ENCODE measurements around the gene TMEM131.

TMEM131 gene

GRCh38 chr2:97764559-97765263, 231.0 kb downstream of the TMEM131 start:
- H3K4me2 ChIP-seq (ENCODE audit: insufficient read depth, low read length) = no peak overlapping the region
- no peaks in the 10 kb centered on the region for H3K9me3 ChIP-seq (ENCODE audit: insufficient read depth, low read length, severe bottlenecking)
- DNase-seq = no peak
- ATAC-seq (ENCODE audit: insufficient read depth, low read depth) = no peak
- no peak overlapping the region for H3K9ac ChIP-seq (ENCODE audit: low read depth, low read length)
- TF ChIP-seq CTCF (IDR thresholded peaks at IDR 0.05; ENCODE audit: borderline replicate concordance, extremely low read depth, low read length, poor library complexity, severe bottlenecking) (no peak), EZH2 (IDR thresholded peaks at IDR 0.05; ENCODE audit: borderline replicate concordance, low read depth, low read length, severe bottlenecking) (no peak)
- H3K36me3 ChIP-seq (ENCODE audit: insufficient read depth, low read length) = peaks cover 69% of the 10 kb centered on the region
- H3K27ac ChIP-seq (ENCODE audit: low read length) = no peak overlapping the region
- no peak overlapping the region for H3K4me3 ChIP-seq (ENCODE audit: low read depth in 1 of 2, low read length in 2 of 2)
- no peaks in the 10 kb centered on the region for H4K20me1 ChIP-seq (ENCODE audit: insufficient read depth, low read length)
- H3K4me1 ChIP-seq (ENCODE audit: insufficient read depth, low read length) = no peaks in the 10 kb centered on the region
- H2AFZ ChIP-seq (ENCODE audit: low read depth, low read length) = no peak overlapping the region
- H3K79me2 ChIP-seq (ENCODE audit: insufficient read depth, low read length) = no peaks in the 10 kb centered on the region
- no peaks in the 10 kb centered on the region for H3K27me3 ChIP-seq (ENCODE audit: insufficient read depth, low read length, poor library complexity)

- no peak for DNase-seq
Measured at GRCh38 chr2:97763176-97763845, 232.4 kb downstream of the TMEM131 start.

GRCh38 chr2:97761192-97761591, 234.6 kb downstream of the TMEM131 start:
- Histone ChIP-seq H3K36me3 (ENCODE audit: insufficient read depth, low read length) (peaks cover 87% of the 10 kb centered on the region), H3K9ac (ENCODE audit: low read depth, low read length) (no peak overlapping the region), H4K20me1 (ENCODE audit: insufficient read depth, low read length) (no peaks in the 10 kb centered on the region), H3K4me2 (ENCODE audit: insufficient read depth, low read length) (no peak overlapping the region), H3K27me3 (ENCODE audit: insufficient read depth, low read length, poor library complexity) (no peaks in the 10 kb centered on the region), H3K79me2 (ENCODE audit: insufficient read depth, low read length) (no peaks in the 10 kb centered on the region), H3K9me3 (ENCODE audit: insufficient read depth, low read length, severe bottlenecking) (no peaks in the 10 kb centered on the region), H3K4me3 (ENCODE audit: low read depth in 1 of 2, low read length in 2 of 2) (no peak overlapping the region), H3K4me1 (ENCODE audit: insufficient read depth, low read length) (no peaks in the 10 kb centered on the region), H3K27ac (ENCODE audit: low read length) (no peak overlapping the region), H2AFZ (ENCODE audit: low read depth, low read length) (no peak overlapping the region)
- no peak for DNase-seq
- no peak for ATAC-seq (ENCODE audit: insufficient read depth, low read depth)
- TF ChIP-seq CTCF (IDR thresholded peaks at IDR 0.05; ENCODE audit: borderline replicate concordance, extremely low read depth, low read length, poor library complexity, severe bottlenecking) = no peak
- TF ChIP-seq EZH2 (IDR thresholded peaks at IDR 0.05; ENCODE audit: borderline replicate concordance, low read depth, low read length, severe bottlenecking) = no peak

More at GRCh38 chr2:97763176-97763845, 232.4 kb downstream of the TMEM131 start:
- H3K4me3 ChIP-seq (ENCODE audit: low read depth in 1 of 2, low read length in 2 of 2) = no peak overlapping the region
- H3K9me3 ChIP-seq (ENCODE audit: insufficient read depth, low read length, severe bottlenecking) = no peaks in the 10 kb centered on the region
- no peak overlapping the region for H2AFZ ChIP-seq (ENCODE audit: low read depth, low read length)
- H4K20me1 ChIP-seq (ENCODE audit: insufficient read depth, low read length) = no peaks in the 10 kb centered on the region
- no peak overlapping the region for H3K9ac ChIP-seq (ENCODE audit: low read depth, low read length)
- H3K36me3 ChIP-seq (ENCODE audit: insufficient read depth, low read length) = peaks cover 83% of the 10 kb centered on the region
- ATAC-seq (ENCODE audit: insufficient read depth, low read depth) = no peak
- TF ChIP-seq CTCF (IDR thresholded peaks at IDR 0.05; ENCODE audit: borderline replicate concordance, extremely low read depth, low read length, poor library complexity, severe bottlenecking) = no peak
- TF ChIP-seq EZH2 (IDR thresholded peaks at IDR 0.05; ENCODE audit: borderline replicate concordance, low read depth, low read length, severe bottlenecking) = no peak
- no peak overlapping the region for H3K27ac ChIP-seq (ENCODE audit: low read length)
- no peaks in the 10 kb centered on the region for H3K4me1 ChIP-seq (ENCODE audit: insufficient read depth, low read length)
- no peaks in the 10 kb centered on the region for H3K79me2 ChIP-seq (ENCODE audit: insufficient read depth, low read length)
- no peak overlapping the region for H3K4me2 ChIP-seq (ENCODE audit: insufficient read depth, low read length)
- no peaks in the 10 kb centered on the region for H3K27me3 ChIP-seq (ENCODE audit: insufficient read depth, low read length, poor library complexity)

All from DND-41 (cell line).